Stimulated activated CD8-positive, alpha-beta memory T cell treated with anti-CD3 and anti-CD28 coated beads, Interleukin-7, amount 100 ng/mL, for 48 hours (primary cell): ENCODE measurements around the gene POSTN.

ENCODE experiments used
- DNase-seq, 2 donors: peaks; one replicate each; pipeline ENCODE4 v3.0.0-alpha.2; 2020; ENCODE audit warnings: low read depth in 1 of 2; ENCODE audit errors: extremely low read depth in 1 of 2

Gene POSTN

GRCh38 chr13:37598597-37598996 lies at the start of gene POSTN:
Gene POSTN, minus strand, starts transcription at chr13:37598768. Its CDS starts 42 bp downstream, at chr13:37598726.
- no peak for DNase-seq

- DNase-seq, result no peak
These were observed 48.6 kb upstream of the POSTN start for GRCh38 chr13:37647031-37647650.

GRCh38 chr13:37646531-37646930 lies 48.0 kb upstream of the POSTN start:
- no peak for DNase-seq

GRCh38 chr13:37645181-37645740 lies 46.7 kb upstream of the POSTN start:
- no peak for DNase-seq

GRCh38 chr13:37641391-37641790 lies 42.8 kb upstream of the POSTN start:
- no peak for DNase-seq

- DNase-seq, result no peak
These were observed 41.9 kb upstream of the POSTN start for GRCh38 chr13:37640499-37640898.

- no peak for DNase-seq
These were observed 38.1 kb upstream of the POSTN start for GRCh38 chr13:37636701-37637100.

GRCh38 chr13:37632294-37632693 lies 33.7 kb upstream of the POSTN start:
- DNase-seq, result no peak

- no peak for DNase-seq
These were observed 28.9 kb upstream of the POSTN start for GRCh38 chr13:37627428-37627827.

GRCh38 chr13:37621811-37622361 lies 23.3 kb upstream of the POSTN start:
- no peak for DNase-seq

GRCh38 chr13:37618554-37618953 lies 20.0 kb upstream of the POSTN start:
- DNase-seq, result no peak

GRCh38 chr13:37617173-37617572 lies 18.6 kb upstream of the POSTN start:
- no peak for DNase-seq

GRCh38 chr13:37616131-37616530 lies 17.6 kb upstream of the POSTN start:
- no peak for DNase-seq

GRCh38 chr13:37615276-37615675 lies 16.7 kb upstream of the POSTN start:
- no peak for DNase-seq

- no peak for DNase-seq
These were observed 15.1 kb upstream of the POSTN start for GRCh38 chr13:37613638-37614037.

GRCh38 chr13:37613236-37613635 lies 14.7 kb upstream of the POSTN start:
- DNase-seq, result no peak

GRCh38 chr13:37608750-37609339 lies 10.3 kb upstream of the POSTN start:
- DNase-seq, result no peak

- DNase-seq, result no peak
These were observed 4.3 kb upstream of the POSTN start for GRCh38 chr13:37602733-37603381.

- no peak for DNase-seq
These were observed 3.3 kb upstream of the POSTN start for GRCh38 chr13:37601648-37602440.

GRCh38 chr13:37599519-37599918 lies 951 bp upstream of the POSTN start:
- no peak for DNase-seq

GRCh38 chr13:37597477-37598025 lies 1.0 kb downstream of the POSTN start:
- DNase-seq, result no peak
